K562 (cell line): ENCODE results near the gene ELMOD2. TPM values are rescaled to one million over a fixed set of nuclear protein-coding genes. Genes with fewer than 3 reads are reported as not detected.

ENCODE experiments used
- BDP1 ChIP-seq: IDR thresholded peaks from 3 replicates; pipeline ENCODE4 v1.6.1; 2011; ENCODE audit not compliant: insufficient read length, insufficient read depth
- CHCHD3 ChIP-seq: fragments of 250-450 bp; sonication (Bioruptor Pico); IDR thresholded peaks from 2 replicates; pipeline ENCODE4 v2.1.2; 2022; ENCODE audit warnings: mild to moderate bottlenecking
- ETS2 ChIP-seq: IDR thresholded peaks from 2 replicates; pipeline ENCODE4 v1.6.1; 2016; ENCODE audit warnings: borderline replicate concordance, missing genetic modification characterization, mild to moderate bottlenecking, moderate library complexity, missing compliant biosample characterization; ENCODE audit not compliant: poor library complexity, severe bottlenecking
- JUN ChIP-seq, 2 experiments: sonication (generic) in 1 of 2; formaldehyde crosslinking in 1 of 2; IDR thresholded peaks; 2 replicates each; pipeline versions ENCODE4 v1.6.1 to v1.8.0; 2012 to 2022; ENCODE audit warnings: borderline replicate concordance in 2 of 2, mild to moderate bottlenecking in 2 of 2, improper control_type of control experiment in 1 of 2, low read depth in 1 of 2, low read length in 1 of 2, missing genetic modification reagents in 1 of 2
- KAT2B ChIP-seq: IDR thresholded peaks from one replicate; pipeline ENCODE4 v1.6.1; 2012; ENCODE audit warnings: low read depth, mild to moderate bottlenecking, control low read depth, inconsistent platforms, low read length, moderate library complexity
- MBD1 ChIP-seq: fragments of 250-450 bp; sonication (Bioruptor Pico); IDR thresholded peaks from 2 replicates; pipeline ENCODE4 v1.8.0; 2022; ENCODE audit warnings: inconsistent platforms
- NCOA2 ChIP-seq, 2 experiments: fragments of 450-650 bp; IDR thresholded peaks; 2 replicates each; pipeline ENCODE4 v1.6.1; 2018; ENCODE audit warnings: mild to moderate bottlenecking in 2 of 2, moderate library complexity in 1 of 2; ENCODE audit not compliant: partially characterized antibody in 2 of 2
- POLR2A ChIP-seq: fragments of 450-650 bp; conservative IDR thresholded peaks from 2 replicates; pipeline ENCODE4 v1.6.1; 2016
- POLR3G ChIP-seq: IDR thresholded peaks from 2 replicates; pipeline ENCODE4 v1.6.1; 2011; ENCODE audit not compliant: insufficient read length, insufficient replicate concordance; ENCODE audit errors: extremely low read depth
- SMAD3 ChIP-seq: fragments of 450-650 bp; formaldehyde crosslinking; conservative IDR thresholded peaks from 2 replicates; pipeline ENCODE4 v1.4.0; 2020; ENCODE audit warnings: mild to moderate bottlenecking
- SP2 ChIP-seq: IDR thresholded peaks from 2 replicates; pipeline ENCODE4 v1.6.1; 2011; ENCODE audit warnings: mild to moderate bottlenecking, low read depth, low read length, moderate library complexity; ENCODE audit not compliant: poor library complexity, severe bottlenecking; ENCODE audit errors: extremely low read depth
- STAG1 ChIP-seq: sonication (generic); formaldehyde crosslinking; IDR thresholded peaks from 2 replicates; pipeline ENCODE4 v1.5.0; 2020; ENCODE audit warnings: missing genetic modification reagents, borderline replicate concordance
- THRAP3 ChIP-seq: fragments of 450-650 bp; IDR thresholded peaks from 2 replicates; pipeline ENCODE4 v1.6.1; 2016; ENCODE audit warnings: mild to moderate bottlenecking, inconsistent platforms, borderline replicate concordance
- ZNF263 ChIP-seq: sonication (generic); formaldehyde crosslinking; IDR thresholded peaks from 2 replicates; pipeline ENCODE4 v1.8.0; 2022; ENCODE audit warnings: mild to moderate bottlenecking, missing genetic modification reagents, borderline replicate concordance
- ZNF277 ChIP-seq: fragments of 250-450 bp; sonication (Bioruptor Pico); IDR thresholded peaks from 2 replicates; pipeline ENCODE4 v1.8.0; 2022; ENCODE audit warnings: inconsistent platforms, mild to moderate bottlenecking, moderate library complexity, borderline replicate concordance
- ZNF696 ChIP-seq: fragments of 250-450 bp; sonication (Bioruptor Pico); conservative IDR thresholded peaks from 2 replicates; pipeline ENCODE4 v1.4.0; 2020; ENCODE audit warnings: mild to moderate bottlenecking, moderate library complexity
- polyA plus RNA-seq, 8 experiments: library from polyadenylated mRNA; depleted of rRNA in 4 of 8; stranded (reverse) in 5 of 8; unstranded in 3 of 8; fragments of >200 nt; fragmentation: Nextera tagmentation in 2 of 8; fragmentation: Illumina TruSeq in 1 of 8; extraction: Ambion mirVana in 2 of 8; extraction: Trizol in 1 of 8; gene quantifications; 2 replicates each; pipeline versions ENCODE4 v1.2.1 to v1.2.3, GENCODE V29; 2011 to 2014; ENCODE audit warnings: inconsistent platforms in 1 of 8, missing spikeins in 1 of 8
- total RNA-seq, 7 experiments: library from RNA; depleted of rRNA in 6 of 7; stranded (reverse); fragments of >200 nt in 6 of 7; fragmentation: Illumina TruSeq in 2 of 7; extraction: Trizol in 2 of 7; gene quantifications; 2 replicates each; pipeline versions ENCODE4 v1.2.1 to v1.2.3, GENCODE V29; 2011 to 2021; ENCODE audit warnings: low replicate concordance in 1 of 7
- TF ChIP-seq, protein P1 (sequence below): sonication (generic); formaldehyde crosslinking; IDR thresholded peaks from 2 replicates; pipeline ENCODE4 v1.8.0; 2022; ENCODE audit warnings: mild to moderate bottlenecking, low read depth, missing genetic modification reagents
- TF ChIP-seq, protein P2 (sequence below): IDR thresholded peaks from 3 replicates; pipeline ENCODE4 v1.6.1; 2011; ENCODE audit warnings: borderline replicate concordance, mild to moderate bottlenecking; ENCODE audit not compliant: insufficient read length, insufficient read depth

The ELMOD2 gene
- total and polyA plus RNA-seq, 9 of the 15 experiments (the other 6 are each of a cell fraction or from before 2014, with no cell fraction given) = 11.0 to 23.3 (median 14.3) TPM

GRCh38 chr4:140529434-140529833 is 5.5 kb downstream of the ELMOD2 start (continued):
- TF ChIP-seq SP2 = no peak
- no peak for TF ChIP-seq POLR2A
- TF ChIP-seq ZNF696 (CRISPR knock-in tag) = no peak
- TF ChIP-seq JUN (IDR thresholded peaks at IDR 0.05; ENCODE audit: borderline replicate concordance, low read depth, low read length) = 0 out of 2 replicates have a peak, but pooled peaks have one; percentile 33
- TF ChIP-seq JUN (CRISPR knock-in tag; IDR thresholded peaks at IDR 0.05; ENCODE audit: borderline replicate concordance) = no peak
- no peak for TF ChIP-seq KAT2B
- TF ChIP-seq, protein P1, sequence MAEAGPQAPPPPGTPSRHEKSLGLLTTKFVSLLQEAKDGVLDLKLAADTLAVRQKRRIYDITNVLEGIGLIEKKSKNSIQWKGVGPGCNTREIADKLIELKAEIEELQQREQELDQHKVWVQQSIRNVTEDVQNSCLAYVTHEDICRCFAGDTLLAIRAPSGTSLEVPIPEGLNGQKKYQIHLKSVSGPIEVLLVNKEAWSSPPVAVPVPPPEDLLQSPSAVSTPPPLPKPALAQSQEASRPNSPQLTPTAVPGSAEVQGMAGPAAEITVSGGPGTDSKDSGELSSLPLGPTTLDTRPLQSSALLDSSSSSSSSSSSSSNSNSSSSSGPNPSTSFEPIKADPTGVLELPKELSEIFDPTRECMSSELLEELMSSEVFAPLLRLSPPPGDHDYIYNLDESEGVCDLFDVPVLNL (CRISPR knock-in tag) = no peak
- TF ChIP-seq SMAD3 (CRISPR knock-in tag) = no peak
- TF ChIP-seq MBD1 = no peak
- no peak for TF ChIP-seq POLR3G
- no peak for TF ChIP-seq ETS2 (tag)
- no peak for TF ChIP-seq CHCHD3 (CRISPR knock-in tag)
- no peak for TF ChIP-seq ZNF277 (CRISPR knock-in tag)
- no peak for TF ChIP-seq THRAP3
- TF ChIP-seq NCOA2 (IDR thresholded peaks at IDR 0.05; ENCODE audit: partially characterized antibody in 2 of 2) = no peak
- TF ChIP-seq STAG1 (CRISPR knock-in tag) = no peak
- TF ChIP-seq, protein P2, sequence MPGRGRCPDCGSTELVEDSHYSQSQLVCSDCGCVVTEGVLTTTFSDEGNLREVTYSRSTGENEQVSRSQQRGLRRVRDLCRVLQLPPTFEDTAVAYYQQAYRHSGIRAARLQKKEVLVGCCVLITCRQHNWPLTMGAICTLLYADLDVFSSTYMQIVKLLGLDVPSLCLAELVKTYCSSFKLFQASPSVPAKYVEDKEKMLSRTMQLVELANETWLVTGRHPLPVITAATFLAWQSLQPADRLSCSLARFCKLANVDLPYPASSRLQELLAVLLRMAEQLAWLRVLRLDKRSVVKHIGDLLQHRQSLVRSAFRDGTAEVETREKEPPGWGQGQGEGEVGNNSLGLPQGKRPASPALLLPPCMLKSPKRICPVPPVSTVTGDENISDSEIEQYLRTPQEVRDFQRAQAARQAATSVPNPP = no peak
- TF ChIP-seq BDP1 = no peak
- TF ChIP-seq ZNF263 (CRISPR knock-in tag) = no peak
